ENCODE measurements around the gene SFRP2.

- no peak for TF ChIP-seq CTCF (conservative IDR thresholded peaks at IDR 0.05 in 1 of 2, IDR thresholded peaks at IDR 0.05 in 1 of 2; ENCODE audit: extremely low read depth in 1 of 2, insufficient read depth in 1 of 2, low read depth in 1 of 2, low read length in 2 of 2)
- TF ChIP-seq EZH2 (IDR thresholded peaks at IDR 0.05; ENCODE audit: borderline replicate concordance, low read length): no peak
Observed at GRCh38 chr4:153765894-153766293, 23.0 kb downstream of the SFRP2 start.
